A172 (cell line): ENCODE data around the gene RASGEF1C. TPM values are rescaled to one million over a fixed set of nuclear protein-coding genes. Genes with fewer than 3 reads are reported as not detected.
A peak's percentile ranks its signal among the peaks of the same experiment; 100 is the strongest.

Source experiments
- DNase-seq: peaks from one replicate; pipeline ENCODE4 v3.0.0-alpha.2; 2015; ENCODE audit warnings: low spot score
- total RNA-seq: library from RNA; depleted of rRNA; stranded (reverse); fragments of >200 nt; shearing (Covaris generic); gene quantifications from 2 replicates; pipeline ENCODE4 v1.2.3, GENCODE V29; 2014

RASGEF1C gene
- total RNA-seq, 1 experiment from 2014 or later: 0.17 TPM

DNA sequence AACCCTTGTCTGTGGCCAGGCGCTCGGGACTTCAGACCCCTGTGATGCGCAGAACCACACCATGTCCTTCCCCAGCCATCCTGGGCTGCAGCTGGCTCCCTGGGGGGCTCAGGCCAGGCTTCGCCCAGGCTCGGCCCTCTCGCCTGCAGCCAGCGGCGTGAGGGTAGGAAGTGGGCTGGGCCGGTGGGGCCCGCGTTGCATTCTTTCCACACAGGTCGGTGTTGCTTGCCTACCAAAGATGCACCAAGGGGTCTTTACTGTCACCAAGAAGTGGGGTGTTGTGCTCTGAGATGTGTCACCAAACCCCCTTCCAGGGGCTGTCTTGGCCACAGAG lies 89.1 kb downstream of the RASGEF1C start:
- DNase-seq: no peak

GRCh38 chr5:180119031-180119902 lies 89.7 kb downstream of the RASGEF1C start:
- DNase-seq: no peak

GRCh38 chr5:180118391-180118791 lies 90.6 kb downstream of the RASGEF1C start:
- no peak for DNase-seq

GRCh38 chr5:180117000-180117725 lies 91.8 kb downstream of the RASGEF1C start:
- no peak for DNase-seq

- no peak for DNase-seq
These were observed 92.7 kb downstream of the RASGEF1C start for GRCh38 chr5:180116077-180116999.

DNA sequence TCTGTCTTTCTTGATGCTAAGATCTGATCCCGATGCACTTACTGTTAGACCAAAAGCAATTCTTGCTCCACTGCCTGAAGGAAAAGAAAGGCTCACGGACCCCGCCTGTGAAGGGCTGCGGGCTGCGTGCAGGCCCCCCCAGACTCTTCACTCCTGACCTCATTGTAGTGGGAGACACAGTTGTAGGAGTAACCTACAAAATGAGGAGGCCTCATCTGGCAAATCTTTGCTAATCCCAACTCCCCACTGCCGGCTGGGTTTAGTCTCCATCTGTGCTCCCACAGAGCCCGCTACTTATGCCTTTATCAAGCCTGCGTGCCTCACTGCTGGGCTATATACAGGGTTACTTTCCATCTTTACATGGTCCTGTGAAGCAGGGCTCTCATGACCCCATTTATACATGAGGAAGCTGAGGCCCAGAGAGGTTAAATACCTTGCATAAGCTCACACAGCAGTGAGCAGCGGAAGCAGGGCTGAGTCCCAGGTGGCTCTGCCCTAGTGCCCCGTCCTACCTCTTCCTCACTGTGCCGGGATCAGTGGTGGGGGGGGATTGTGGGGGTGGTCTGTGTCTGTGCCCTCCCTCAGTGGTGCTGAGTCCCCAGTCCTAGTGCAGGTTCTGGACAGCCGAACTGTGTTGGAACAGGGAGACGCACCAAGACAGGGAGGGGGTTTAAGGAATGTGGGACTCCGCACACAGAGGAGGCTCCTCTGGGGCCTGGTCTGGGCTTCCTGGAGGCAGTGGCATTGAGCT lies 93.5 kb downstream of the RASGEF1C start:
- DNase-seq: no peak

DNA sequence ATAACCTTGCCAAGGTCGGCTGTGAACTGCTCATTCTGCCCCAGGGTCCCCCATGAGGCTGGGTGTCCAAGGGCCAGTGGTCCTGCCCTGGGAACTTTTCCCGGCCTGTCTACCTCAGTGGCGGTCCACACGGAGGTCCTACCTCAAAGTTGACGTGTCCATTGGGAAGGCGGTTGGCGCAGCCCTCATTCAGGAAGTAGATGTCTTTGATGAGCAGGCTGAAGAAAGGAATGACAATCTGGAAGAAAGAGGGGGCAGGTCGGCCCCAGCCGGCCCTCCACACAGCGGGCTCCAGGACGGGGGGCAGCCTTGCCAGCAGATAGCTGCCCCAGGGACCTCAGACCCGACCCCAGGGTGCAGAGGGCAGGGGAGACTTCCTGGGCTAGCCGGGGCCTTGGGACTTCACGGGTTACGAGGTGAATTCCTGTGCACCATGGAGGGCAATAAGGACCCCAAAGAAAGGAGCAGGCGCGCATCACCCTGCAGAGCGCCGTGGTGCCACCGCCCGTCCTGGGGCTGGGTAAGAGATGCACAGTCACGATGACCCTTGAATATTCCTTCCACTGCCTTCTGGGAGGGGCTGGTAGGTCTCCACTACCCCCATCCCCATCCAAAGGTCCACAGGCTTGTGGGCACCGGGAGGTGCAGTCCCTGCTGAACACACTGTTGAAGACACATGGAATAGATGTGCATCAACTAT lies 94.6 kb downstream of the RASGEF1C start:
- no peak for DNase-seq

DNA sequence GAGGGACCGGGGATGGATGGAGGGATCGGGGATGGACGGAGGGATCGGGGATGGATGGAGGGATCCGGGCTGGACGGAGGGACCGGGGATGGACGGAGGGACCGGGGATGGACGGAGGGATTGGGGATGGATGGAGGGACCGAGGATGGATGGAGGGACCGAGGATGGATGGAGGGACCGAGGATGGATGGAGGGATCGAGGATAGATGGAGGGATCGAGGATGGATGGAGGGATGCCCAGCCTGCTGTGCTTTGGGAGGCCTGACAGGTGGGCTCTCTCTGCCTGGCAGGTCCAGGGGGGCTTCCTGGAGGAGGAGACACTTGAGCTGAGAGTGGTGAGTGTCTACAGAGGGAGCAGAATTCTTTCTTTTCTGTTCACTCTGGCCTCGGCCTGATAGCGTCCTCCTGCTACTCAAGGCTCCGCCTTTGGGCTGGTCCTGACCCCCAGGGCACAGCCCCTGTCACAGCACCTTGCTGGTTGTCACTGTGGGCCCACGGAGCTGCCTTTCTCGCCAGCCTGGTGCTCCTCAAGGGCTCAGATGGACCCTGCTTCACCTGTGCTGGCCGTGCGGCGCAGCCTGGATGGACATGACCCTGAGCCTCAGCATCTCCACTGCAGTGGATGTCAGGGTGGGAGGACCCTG lies 95.2 kb downstream of the RASGEF1C start:
- DNase-seq: no peak

DNA sequence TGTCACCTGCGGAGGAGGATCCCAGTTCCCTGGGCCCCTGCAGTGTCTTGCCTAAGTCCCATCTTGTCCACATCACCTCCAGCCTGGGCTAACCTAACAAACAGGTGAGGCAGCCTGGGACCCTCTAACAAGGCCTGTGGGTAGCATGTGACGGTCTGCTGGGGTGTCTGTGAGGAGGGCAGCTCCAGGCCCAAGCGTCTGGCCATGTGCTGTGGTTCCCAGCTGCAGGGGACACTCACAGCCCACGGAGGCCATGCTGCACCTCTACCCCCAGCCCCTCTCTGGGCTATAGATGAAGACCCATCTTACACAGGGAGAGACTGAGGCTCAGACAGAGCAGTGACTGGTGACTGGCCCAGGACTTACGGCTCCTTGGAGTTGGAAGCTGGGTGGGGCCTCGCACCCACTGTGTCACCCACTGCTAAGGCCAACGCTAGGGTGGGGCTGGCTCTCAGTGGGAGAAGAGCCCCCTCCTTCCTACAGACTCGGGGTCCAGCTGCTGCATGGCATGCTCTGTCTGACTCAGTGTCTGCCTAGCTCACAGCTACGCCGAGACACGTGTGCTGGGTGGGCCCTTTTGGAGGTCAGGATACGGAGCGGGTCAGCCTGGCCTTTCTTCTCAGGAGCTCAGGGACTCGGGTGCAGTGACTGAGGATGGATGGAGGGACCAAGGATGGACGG lies 96.7 kb downstream of the RASGEF1C start:
- no peak for DNase-seq

GRCh38 chr5:180111273-180112002 lies 97.6 kb downstream of the RASGEF1C start:
- no peak for DNase-seq

DNA sequence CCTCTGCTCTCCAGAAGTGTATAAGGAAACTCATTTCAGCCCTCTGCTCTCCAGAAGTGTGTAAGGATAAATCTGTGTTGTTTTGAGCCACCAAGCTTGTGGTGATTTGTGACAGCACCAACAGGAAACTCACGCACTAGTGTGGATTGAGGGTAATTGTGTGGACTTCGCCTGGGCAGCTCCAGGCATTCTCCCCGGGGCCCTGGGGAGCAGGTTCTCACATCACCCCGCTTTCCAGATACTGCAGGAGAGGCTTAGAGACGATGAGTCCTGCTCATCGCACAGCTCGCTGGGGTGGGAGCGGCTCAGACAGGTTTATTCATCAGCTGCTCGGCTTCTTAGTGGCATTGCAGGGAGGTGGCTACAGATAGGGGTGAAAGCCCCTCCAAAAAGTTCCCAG lies 99.1 kb downstream of the RASGEF1C start:
- DNase-seq: no peak

DNA sequence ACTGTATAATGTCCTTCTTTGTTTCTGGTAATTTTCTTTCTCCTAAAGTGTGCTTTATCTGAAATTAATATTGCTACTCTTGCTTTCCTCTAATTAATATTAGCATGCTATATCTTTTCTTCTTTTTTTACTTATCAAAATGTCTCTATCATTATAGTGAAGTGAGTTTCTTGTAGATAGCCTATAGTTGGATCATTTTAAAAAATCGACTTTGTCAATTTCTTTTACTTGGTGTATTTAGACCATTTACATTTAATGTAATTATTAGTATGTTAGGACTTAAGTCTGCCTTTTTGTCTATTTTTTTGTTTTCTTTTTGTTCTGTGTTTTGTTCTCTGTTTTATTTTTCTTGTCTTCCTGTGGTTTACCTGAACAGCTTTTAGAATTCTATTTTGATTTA lies 102.0 kb downstream of the RASGEF1C start:
- no peak for DNase-seq

DNA sequence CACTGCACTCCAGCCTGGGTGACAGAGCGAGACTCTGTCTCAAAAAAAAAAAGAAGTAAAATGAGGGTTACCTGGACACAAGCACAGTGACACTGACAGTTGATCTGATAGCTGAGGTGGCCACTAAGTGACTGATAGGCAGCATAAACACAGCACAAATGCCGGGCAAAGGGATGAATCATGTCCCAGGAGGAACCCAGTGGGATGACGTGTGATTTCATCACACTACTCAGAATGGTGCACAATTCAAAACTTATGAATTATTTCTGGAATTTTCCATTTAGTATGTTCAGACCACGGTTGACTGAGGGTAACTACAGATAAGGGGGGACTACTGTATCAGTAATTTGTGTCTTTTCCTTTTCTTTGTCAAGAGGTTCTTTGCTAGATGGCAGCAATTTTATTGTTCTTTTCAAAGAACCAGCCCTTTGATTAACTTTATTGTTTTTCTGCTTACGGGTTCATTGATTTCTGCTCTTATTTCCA lies 103.1 kb downstream of the RASGEF1C start:
- DNase-seq: peak; percentile 39

- DNase-seq: no peak
These were observed 104.9 kb downstream of the RASGEF1C start for GRCh38 chr5:180104168-180104530.

GRCh38 chr5:180103487-180104167 lies 105.4 kb downstream of the RASGEF1C start:
- no peak for DNase-seq

DNA sequence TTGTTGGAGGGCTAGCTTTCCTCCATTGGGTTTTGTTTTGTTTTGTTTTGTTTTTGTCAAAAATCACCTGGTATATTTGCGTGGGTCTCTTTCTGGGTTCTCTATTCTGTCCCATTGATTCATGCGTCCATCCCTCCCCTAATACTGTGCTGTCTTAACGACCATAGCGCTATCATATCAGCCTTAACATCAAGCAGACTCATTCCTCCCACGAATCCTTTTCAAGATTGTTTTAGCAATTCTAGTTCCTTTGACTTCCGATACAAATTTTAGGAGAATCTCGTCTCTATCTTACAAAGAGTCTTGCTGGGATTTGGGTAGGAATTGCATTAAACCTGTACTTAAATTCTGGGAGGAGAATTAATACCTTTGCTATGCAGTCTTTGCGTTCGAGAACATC lies 106.4 kb downstream of the RASGEF1C start:
- no peak for DNase-seq

GRCh38 chr5:180101451-180102105 lies 107.4 kb downstream of the RASGEF1C start:
- no peak for DNase-seq
